ENCODE measurements around the gene DNAI7.
A peak's percentile ranks its signal among the peaks of the same experiment; 100 is the strongest.

DNAI7 gene

DNA sequence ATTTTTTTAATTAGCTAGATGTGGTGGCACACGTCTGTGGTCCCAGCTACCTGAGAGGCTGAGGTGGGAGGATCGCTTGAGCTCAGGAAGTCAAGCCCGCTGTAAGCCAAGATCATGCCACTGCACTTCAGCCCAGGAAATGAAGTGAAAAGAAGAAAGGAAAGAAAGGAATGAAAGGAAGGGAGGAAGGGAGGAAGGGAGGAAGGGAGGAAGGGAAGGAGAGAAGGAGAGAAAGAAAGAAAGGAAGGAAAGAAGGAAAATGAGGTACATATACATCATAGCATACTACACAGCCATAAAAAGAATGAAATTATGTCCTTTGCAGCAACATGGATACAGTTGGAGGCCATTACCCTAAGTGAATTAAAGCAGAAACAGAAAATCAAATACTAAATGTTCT is 12.2 kb downstream of the DNAI7 start:
- DNase-seq (ENCODE audit: low read depth), result no peak

DNA sequence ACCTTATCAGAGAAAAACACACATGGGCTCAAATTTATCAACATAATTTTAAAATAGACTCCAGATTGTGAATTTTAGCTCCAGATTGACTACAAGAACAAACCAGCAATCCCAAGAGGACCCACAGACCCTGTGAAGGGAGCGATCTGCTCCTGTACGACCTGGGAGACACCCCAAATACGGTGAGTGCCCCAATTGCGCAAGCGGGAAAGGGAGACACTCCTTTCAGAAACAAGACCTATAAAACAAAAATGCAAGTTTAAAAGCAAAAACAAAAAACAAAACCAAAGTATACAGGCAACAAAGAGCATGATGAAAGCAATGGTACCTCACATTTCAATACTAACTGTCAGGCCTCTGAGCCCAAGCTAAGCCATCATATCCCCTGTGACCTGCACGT is 32.1 kb downstream of the DNAI7 start:
- no peak for DNase-seq (ENCODE audit: low read depth)

DNA sequence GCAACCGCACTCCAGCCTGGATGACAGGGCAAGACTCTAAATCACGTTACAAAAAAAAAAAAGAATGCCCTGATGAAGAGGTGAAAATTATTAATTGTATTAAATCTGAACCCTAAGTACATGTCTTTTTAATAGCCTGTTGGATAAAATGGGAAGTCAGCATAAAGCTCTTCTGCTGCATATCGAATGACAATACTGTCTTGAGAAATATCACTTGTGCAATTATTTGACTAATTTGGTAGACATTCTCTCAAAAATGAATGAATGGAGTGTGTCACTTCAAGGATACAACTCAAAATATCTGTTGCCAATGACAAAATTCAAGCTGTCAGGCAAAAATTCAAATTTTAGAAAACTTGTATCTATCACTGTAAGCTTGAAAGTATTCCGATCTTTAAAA is 38.9 kb downstream of the DNAI7 start:
- DNase-seq (ENCODE audit: low read depth), result no peak

- DNase-seq (ENCODE audit: low read depth), result no peak
These were observed 39.9 kb downstream of the DNAI7 start for GRCh38 chr12:25155022-25155576.

DNA sequence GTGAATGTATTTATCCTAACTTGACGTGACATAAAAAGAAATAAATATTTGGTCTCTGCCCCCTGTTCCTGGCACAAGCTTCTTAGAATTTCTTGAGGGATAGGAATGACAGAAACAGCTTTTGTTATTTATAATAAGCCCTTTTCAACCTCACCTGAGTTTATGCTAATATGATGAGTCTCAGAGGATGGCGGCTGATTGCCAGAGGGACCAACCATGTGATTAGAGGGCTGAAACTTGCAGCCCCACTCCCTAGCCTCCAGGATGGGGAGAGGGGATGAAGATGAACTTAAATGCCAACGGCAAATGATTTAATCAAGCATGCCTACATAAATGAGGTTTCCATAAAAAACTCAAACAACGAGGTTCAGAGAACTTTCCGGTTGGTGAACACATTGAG is 42.9 kb downstream of the DNAI7 start:
- DNase-seq (ENCODE audit: low read depth), result no peak

GRCh38 chr12:25151476-25151875 is 43.5 kb downstream of the DNAI7 start:
- DNase-seq (ENCODE audit: low read depth), result peak; percentile 97

DNA sequence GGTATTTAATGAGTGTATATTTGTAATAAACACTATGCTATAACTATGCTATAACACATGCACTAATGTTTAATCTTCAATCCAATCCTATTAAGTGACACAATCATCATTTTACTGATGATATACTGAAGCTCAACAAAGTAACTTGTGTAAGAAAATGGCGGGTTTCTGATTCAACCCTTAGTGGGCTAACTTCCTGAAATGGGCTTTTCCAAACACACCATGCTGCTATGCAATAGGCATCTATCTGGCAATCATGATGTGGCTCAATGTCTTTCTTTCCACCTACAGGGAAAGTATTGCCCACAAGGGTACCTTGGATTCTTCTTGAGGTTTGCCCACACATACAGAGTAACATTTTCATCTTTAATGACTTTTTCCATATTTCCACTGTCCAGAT is 48.3 kb downstream of the DNAI7 start:
- no peak for DNase-seq (ENCODE audit: low read depth)

- no peak for DNase-seq (ENCODE audit: low read depth)
These were observed 59.3 kb downstream of the DNAI7 start for GRCh38 chr12:25135531-25136154.

DNA sequence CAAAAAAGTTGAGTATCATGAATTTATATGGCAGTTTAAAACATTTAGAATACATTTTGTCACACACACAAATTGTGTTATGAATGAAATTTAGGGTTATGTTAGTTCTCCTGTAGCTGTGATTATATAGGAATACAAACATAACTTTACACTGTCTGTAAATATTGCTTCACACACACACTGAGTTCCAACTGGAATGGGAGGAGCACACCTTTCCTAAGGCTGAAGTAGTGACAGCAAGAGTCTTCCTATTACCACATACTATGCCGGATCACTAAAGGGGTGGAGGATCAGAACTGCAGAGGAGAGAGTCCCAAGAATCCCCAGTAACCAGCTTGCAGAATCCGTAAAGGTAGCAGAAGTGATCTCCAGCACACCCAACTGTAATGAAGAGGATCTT is 63.7 kb downstream of the DNAI7 start:
- no peak for DNase-seq (ENCODE audit: low read depth)

- DNase-seq (ENCODE audit: low read depth), result no peak
These were observed 64.2 kb downstream of the DNAI7 start for GRCh38 chr12:25130741-25131188.

DNA sequence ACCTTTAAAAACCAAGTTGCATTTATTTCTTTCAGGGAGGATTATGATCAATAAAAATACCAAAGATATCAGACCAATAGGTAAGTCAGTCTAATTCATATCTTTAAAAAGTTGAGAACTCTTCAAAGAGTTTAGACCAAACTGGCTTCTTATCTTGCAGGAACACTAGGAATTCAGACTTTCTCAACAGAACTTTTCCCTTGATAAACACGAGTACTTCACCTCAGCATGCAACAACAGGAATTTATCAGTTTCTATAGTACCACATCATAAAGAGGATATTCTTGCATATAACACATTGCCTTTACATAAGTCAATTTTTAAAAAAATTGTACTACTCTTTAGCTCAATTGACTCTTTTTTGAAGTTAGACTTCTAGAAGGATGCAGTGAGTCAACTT is 68.2 kb downstream of the DNAI7 start:
- no peak for DNase-seq (ENCODE audit: low read depth)

DNA sequence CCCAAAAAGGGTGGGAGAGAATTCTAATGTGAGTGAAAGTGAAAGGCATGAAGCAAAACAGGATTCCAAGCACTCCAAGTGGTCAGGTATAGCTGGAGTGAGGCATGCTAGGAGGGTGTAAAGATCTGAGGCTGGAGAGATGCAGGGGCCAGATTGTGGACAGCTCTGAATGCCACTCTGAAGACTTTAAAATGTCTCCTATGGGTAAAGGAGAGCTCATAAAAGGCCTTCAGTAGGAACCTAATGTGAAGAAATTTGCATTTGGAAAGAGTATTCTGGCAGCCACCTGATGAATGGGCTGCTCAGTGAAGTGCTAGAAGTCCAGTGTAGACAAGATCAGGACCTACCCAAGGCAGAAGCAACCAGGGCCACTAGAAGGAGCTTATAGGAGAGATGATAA is 68.9 kb downstream of the DNAI7 start:
- DNase-seq (ENCODE audit: low read depth), result no peak

DNA sequence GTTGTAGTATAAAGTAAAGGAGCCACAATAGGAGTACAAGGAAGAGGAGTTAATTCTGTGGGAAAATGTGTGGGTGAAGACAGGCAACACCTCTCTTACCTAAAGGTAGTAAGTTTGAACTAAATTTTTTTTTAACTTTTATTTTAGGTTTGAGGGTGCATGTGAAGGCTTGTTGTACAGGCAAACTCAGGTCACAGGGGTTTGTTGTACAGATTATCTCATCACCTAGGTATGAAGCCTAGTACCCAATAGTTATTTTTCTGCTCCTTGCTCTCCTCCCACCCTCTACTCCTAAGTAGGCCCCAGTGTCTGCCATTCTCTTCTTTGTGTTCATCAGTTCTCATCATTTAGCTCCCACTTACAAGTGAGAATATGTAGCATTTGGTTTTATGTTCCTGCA is 70.5 kb downstream of the DNAI7 start:
- DNase-seq (ENCODE audit: low read depth), result no peak

DNA sequence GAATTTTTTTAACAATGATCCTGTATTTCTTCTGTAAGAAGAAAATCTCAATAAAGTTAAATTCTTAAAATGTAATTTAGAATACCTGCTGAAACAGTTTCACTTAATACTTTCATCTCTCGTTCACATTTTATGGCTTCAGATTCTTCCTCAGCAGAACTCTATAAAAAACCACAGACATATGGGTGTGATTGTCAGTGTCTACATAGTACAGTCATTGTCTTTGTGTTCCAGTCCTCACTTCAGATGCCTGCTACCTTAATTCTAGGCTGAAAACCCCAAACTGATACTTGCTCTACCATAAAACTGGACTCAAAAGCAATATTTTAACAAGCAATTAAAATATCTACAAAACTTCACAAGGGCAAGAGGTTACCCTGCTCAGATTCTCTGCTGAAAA is 71.8 kb downstream of the DNAI7 start:
- no peak for DNase-seq (ENCODE audit: low read depth)

DNA sequence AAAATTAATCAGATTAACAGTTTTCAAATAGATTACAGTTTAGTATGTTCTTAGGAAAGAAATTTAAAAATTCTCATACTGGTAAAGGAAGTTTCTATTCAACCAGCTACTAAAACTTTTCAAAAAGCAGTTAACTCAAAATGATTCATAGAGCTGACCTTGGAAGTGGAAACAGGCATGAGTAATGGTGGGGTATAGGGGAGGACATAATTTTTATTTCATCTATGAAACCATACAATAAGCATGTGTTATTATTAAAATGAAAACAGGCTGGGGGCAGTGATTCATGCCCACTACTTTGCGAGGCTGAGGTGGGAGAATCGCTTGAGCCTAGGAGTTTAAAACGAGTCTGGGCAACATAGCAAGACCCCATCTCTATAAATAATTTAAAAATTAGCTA is 73.0 kb downstream of the DNAI7 start:
- DNase-seq (ENCODE audit: low read depth), result peak; percentile 9

DNA sequence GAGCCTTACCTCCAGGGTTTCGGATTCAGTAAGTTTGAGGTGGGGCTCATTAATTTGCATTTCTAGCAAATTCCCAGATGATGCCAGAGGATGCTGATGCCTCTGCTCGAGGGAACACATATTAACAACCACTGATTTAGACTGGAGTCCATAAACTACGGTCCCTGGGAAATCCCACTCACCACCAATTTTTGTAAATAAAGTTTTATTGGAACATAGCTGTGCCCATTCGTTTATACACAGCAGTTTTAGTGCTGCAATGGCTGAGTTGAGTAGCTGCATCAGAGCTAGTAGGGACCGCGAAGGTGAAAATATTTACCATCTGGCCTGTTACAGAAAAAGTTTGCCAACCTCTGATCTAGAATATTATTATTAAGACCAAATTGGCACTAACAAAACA is 73.8 kb downstream of the DNAI7 start:
- DNase-seq (ENCODE audit: low read depth), result no peak

- no peak for DNase-seq (ENCODE audit: low read depth)
These were observed 75.9 kb downstream of the DNAI7 start for GRCh38 chr12:25119020-25119419.

DNA sequence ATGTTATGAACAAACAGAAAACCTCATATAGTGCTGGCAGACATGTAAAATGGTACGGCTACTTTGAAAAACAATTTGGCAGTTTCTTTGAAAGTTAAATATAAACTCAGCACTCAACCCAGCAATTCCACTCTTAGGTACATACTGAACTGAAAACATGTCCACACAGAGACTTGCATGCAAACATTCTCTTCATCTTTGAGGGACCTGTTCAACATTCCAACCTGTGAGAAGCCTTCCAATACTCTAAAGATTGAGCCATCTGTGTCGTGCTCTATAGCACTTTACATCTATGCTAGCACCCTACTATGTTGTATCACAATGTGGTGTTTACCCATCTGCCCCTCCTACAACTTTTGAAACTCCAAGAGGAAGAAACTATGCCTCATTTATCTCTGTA is 79.3 kb downstream of the DNAI7 start:
- no peak for DNase-seq (ENCODE audit: low read depth)

DNA sequence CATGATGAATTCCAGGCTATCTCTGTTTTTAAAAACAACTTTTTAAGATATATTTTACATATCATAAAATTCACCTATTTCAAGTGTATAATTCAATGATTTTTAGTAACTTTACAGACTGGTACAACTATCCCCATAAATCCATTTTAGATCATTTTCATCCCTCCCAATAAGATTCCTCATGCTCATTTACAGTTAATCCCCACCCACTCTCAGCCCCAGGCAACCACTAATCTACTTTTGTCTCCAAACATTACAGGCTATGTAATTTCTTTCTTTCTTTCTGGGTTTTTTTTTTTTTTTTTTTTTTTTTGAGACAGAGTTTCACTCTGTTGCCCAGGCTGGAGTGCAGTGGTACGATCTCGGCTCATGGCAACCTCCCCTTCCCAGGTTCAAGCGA is 81.3 kb downstream of the DNAI7 start:
- DNase-seq (ENCODE audit: low read depth), result no peak

GRCh38 chr12:25110260-25110659 is 84.7 kb downstream of the DNAI7 start:
- no peak for DNase-seq (ENCODE audit: low read depth)

GRCh38 chr12:25107920-25108319 is 87.0 kb downstream of the DNAI7 start:
- DNase-seq (ENCODE audit: low read depth), result no peak

- no peak for DNase-seq (ENCODE audit: low read depth)
These were observed 88.1 kb downstream of the DNAI7 start for GRCh38 chr12:25106818-25107217.

- no peak for DNase-seq (ENCODE audit: low read depth)
These were observed 92.6 kb downstream of the DNAI7 start for GRCh38 chr12:25102402-25102801.

DNA sequence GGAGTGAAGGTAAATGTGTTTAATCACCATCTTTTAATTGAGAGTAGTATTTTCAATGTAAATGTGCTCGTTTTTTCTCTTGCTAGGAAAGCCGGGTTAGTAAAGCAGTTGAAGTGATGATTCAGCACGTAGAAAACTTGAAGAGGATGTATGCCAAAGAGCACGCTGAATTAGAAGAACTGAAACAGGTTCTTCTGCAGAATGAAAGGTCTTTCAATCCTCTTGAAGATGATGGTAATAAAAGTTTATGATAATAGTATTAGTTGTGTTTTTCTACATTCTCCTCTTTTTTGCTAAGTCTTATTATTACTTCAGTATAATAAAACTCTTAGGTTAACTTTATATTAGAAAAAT is 93.9 kb downstream of the DNAI7 start:
- DNase-seq (ENCODE audit: low read depth), result no peak

Measured in non-pigmented ciliary epithelial cell (primary cell).